Hematopoietic multipotent progenitor cell treated with erythropoietin and hydrocortisone succinate and interleukin-3 and kit ligand, for 17 days (in vitro differentiated cells): ENCODE measurements around the gene FUS.

Source experiments
- DNase-seq: peaks from one replicate; pipeline ENCODE4 v3.0.0-alpha.2; 2015; ENCODE audit warnings: low spot score

Gene FUS

GRCh38 chr16:31202414-31203375 lies 22.8 kb downstream of the FUS start, which contains the start of gene PYCARD:
PYCARD (minus strand) TSS chr16:31202760; CDS start chr16:31202690, 70 bp downstream.
- DNase-seq, result no peak

GRCh38 chr16:31204871-31205666 lies 25.1 kb downstream of the FUS start:
- DNase-seq, result no peak

GRCh38 chr16:31206776-31207175 lies 26.8 kb downstream of the FUS start:
- DNase-seq, result no peak

GRCh38 chr16:31213342-31213741 lies 33.4 kb downstream of the FUS start:
- DNase-seq, result no peak

GRCh38 chr16:31213877-31214707 lies 34.2 kb downstream of the FUS start, which contains the start of gene TRIM72:
TRIM72 (plus strand) TSS chr16:31214119; CDS start chr16:31214739, 620 bp downstream.
- no peak for DNase-seq

GRCh38 chr16:31214708-31215286 lies 34.9 kb downstream of the FUS start:
- DNase-seq, result no peak

GRCh38 chr16:31215287-31216162 lies 35.6 kb downstream of the FUS start:
- no peak for DNase-seq

GRCh38 chr16:31216422-31217135 lies 36.6 kb downstream of the FUS start, which contains the start of gene PYDC1:
PYDC1 (minus strand) TSS chr16:31217135; CDS start chr16:31217028, 107 bp downstream.
- DNase-seq, result no peak

GRCh38 chr16:31217136-31217530 lies 37.2 kb downstream of the FUS start:
- no peak for DNase-seq

- no peak for DNase-seq
Observed at GRCh38 chr16:31219154-31219741, 39.3 kb downstream of the FUS start.

- DNase-seq, result no peak
Observed at GRCh38 chr16:31221357-31222160, 41.6 kb downstream of the FUS start.

GRCh38 chr16:31223044-31223443 lies 43.1 kb downstream of the FUS start:
- no peak for DNase-seq

GRCh38 chr16:31224092-31224955 lies 44.4 kb downstream of the FUS start:
- DNase-seq, result no peak

- DNase-seq, result no peak
Observed at GRCh38 chr16:31225193-31225592, 45.3 kb downstream of the FUS start.

GRCh38 chr16:31228206-31228605 lies 48.3 kb downstream of the FUS start:
- DNase-seq, result no peak

- no peak for DNase-seq
Observed at GRCh38 chr16:31229501-31229900, 49.6 kb downstream of the FUS start.

- DNase-seq, result no peak
Observed at GRCh38 chr16:31238041-31238440, 58.1 kb downstream of the FUS start.
